ENCODE data around the gene VEGFC.

GRCh38 chr4:176799653-176800052 lies 6.9 kb upstream of the VEGFC start:
- no peak for TF ChIP-seq CTCF (IDR thresholded peaks at IDR 0.05)
- TF ChIP-seq POLR2A (IDR thresholded peaks at IDR 0.05): no peak
- no peak for TF ChIP-seq POLR2AphosphoS5 (IDR thresholded peaks at IDR 0.05; ENCODE audit: insufficient read depth in 1 of 2, low read depth in 1 of 2)
